T follicular helper cell (primary cell): Measurements from ENCODE around the gene FAR1.
A peak's percentile ranks its signal among the peaks of the same experiment; 100 is the strongest.
"Not testable (repeated sequence)": the region's sequence is repeated elsewhere in the genome, so short reads cannot be mapped to it uniquely, and the experiment has no call there.

ENCODE experiments used
- DNase-seq: peaks from one replicate; pipeline ENCODE4 v3.0.0-alpha.2; 2020; ENCODE audit warnings: low read depth
- total RNA-seq, 2 experiments: gene quantifications; one replicate each; lab custom pipeline; 2026; lab: John Stamatoyannopoulos, UW

The FAR1 gene
- total RNA-seq: 66.3 to 79.4 reads per million in 2 experiments

DNA sequence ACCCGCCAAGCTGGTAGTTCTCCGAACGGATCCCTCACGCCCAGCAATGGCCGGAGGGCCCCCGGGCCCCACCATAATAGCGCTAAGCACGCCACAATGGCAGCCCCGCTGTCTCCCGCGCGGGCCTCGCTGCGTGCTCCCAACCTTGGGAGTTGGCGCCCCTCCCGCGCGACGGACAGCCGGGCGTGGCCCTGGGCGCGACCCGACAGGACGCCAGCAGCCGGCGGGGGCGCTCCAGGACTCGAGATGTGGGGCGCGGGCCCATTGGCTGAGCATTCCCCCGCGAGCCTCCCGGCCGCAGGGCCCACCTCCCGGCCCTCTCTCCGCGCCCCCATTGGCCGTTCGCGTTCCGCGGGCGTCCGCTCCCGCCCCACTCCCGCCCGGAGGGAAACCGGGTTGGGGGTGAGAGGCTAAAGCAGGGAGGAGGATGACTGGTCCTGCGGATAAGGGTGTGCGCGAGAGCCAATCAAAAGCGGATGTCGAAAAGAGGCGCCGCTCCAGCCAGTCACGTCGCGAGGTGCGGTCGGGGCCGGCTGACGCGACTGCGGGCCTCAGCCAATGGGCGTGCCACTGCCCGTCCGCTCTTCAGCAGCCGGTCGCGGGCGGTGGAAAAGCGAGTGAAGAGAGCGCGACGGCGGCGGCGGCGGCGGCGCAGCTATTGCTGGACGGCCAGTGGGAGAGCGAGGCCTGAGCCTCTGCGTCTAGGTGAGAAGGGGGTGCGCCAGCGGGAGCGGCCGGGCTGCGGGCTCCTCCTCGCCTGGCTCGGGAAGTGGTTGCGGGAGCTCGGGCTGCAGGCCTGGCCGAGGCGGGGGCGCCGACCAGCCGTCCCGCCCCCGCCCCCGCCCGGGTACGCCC lies at the start of gene FAR1:
TSS of gene FAR1 (plus strand) at position 567 of the 855 bp plus-strand sequence. CDS start 26,098 bp downstream, outside the sequence.
- DNase-seq: peak; percentile 90

DNA sequence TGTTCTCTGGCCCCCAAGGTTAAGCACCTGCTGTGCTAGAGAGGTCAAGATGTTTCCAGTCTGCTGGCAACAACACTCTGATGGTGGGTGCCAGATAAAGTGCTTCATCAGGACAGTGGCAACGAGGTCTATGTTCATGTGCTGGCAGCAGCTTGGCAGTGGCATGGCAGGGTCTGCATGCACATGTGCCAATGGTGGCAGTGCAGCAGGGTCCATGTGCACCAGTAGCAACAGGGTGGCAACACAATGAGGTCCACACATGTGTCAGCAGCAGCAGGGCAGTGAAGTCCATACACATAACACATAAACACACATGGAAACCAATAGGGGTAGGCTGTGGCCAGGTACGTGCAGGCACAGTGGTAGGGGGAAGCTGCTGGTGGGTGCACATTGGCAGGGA lies 48.4 kb upstream of the FAR1 start:
- DNase-seq: no peak

DNA sequence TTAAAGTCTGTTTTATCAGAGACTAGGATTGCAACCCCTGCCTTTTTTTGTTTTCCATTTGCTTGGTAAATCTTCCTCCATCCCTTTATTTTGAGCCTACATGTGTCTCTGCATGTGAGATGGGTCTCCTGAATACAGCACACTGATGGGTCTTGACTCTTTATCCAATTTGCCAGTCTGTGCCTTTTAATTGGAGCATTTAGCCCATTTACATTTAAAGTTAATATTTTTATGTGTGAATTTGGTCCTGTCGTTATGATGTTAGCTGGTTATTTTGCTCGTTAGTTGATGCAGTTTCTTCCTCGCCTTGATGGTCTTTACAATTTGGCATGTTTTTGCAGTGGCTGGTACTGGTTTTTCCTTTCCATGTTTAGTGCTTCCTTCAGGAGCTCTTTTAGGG lies 41.6 kb upstream of the FAR1 start:
- not testable (repeated sequence) for DNase-seq

GRCh38 chr11:13628634-13629033 lies 39.8 kb upstream of the FAR1 start:
- DNase-seq: not testable (repeated sequence)

GRCh38 chr11:13629779-13630178 lies 38.7 kb upstream of the FAR1 start:
- no peak for DNase-seq

DNA sequence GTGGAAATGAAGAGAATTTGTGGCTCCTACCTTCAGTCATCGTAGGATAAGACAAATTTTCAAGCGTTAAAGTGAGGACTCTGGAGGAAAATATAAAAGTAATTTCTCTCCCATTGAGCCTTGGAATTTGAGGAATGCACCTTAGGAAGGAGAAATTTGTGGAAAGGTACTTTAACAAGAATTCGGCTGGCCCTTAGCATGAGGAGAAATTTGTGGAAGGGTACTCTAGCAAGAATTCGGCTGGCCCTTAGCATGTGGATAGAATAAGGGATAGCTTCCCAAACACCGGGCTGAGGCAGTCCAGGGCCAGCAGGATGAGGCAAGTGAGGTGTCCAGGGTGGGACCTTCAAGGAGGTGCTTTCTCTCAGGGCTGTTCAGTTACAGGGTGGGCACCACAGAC lies 33.2 kb upstream of the FAR1 start:
- no peak for DNase-seq

- DNase-seq: no peak
Observed at GRCh38 chr11:13635804-13636203, 32.7 kb upstream of the FAR1 start.

- no peak for DNase-seq
Observed at GRCh38 chr11:13637125-13638069, 31.1 kb upstream of the FAR1 start.

GRCh38 chr11:13638422-13638821 lies 30.0 kb upstream of the FAR1 start:
- no peak for DNase-seq

DNA sequence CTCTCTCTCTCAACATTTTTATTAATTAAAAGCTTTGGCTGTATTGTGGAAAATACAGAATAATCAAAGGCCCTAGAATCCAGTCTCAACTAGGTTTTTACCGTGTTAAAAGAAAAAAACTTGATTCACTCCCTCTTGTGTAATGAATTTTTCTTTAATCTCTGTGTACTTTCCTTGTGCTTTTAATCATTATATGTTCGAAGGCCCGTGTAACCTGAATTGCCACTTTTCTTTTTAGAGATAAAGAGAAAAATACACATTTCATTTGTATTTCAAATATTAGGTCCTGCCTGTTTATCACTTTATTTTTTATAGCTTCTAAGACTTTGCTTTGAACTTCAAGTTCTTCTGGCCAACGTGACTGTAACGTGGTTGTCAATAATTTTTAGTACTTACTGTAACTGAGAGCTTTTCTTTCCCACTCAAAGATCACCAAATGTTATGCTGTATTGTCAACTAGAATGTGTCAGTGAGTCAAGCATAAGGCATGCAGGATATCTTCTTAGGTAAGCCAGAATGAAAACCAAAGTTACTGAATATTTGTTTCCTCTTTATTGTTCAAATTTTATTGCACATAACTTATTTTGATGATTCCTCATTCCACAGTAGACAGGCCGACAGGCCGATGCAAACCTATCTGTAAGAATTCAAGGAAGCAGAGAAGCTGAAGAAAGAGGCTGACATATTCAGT lies 23.3 kb upstream of the FAR1 start:
- DNase-seq: no peak

DNA sequence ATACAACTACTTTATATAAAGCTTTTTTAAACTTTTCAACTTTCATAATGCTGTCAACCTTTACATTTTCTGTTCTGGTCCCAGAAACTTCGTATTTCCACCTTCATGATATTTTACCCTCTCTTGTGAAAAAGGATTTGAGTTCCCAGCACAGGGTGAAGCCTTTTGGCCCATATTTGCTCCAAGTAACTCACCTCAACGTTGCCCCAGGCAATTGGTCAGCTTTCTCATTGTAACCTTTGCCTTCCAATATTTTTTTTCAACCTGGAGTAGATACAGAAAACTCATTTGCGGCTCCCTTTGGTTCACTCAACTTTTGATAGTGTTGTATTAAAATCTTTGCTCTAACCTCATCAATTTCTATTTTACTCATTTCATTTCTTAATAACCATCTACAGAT lies 21.1 kb upstream of the FAR1 start:
- no peak for DNase-seq

- DNase-seq: no peak
Observed at GRCh38 chr11:13649619-13650018, 18.8 kb upstream of the FAR1 start.

- not testable (repeated sequence) for DNase-seq
Observed at GRCh38 chr11:13651515-13651914, 17.0 kb upstream of the FAR1 start.

DNA sequence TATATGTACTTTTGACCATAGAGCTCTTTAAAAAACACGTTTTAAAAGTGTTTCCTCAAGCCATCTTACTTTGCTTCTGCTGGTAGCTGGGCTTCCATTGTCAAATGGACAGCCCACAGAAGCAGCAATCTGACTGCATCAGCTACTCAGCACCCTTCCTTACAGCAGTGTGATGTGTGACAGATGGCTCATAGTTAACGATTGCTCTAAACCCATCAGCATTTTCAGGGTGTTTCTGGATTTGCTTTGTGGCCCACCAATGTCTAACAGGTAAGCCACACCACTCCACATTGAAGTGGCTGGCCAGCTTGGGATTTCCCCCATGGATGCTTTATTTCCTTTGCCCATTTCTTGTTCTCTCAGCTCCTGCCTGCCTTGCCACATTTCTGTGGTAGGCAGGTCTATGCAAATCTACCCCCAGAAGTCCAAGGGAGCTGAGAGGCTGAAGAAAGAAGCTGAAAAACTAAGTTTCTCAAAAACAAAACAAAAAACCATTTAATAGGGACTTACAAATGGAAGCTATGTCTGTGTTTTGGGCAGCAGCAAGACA lies 7.3 kb upstream of the FAR1 start:
- DNase-seq: no peak

GRCh38 chr11:13663631-13664071 lies 4.8 kb upstream of the FAR1 start:
- no peak for DNase-seq

DNA sequence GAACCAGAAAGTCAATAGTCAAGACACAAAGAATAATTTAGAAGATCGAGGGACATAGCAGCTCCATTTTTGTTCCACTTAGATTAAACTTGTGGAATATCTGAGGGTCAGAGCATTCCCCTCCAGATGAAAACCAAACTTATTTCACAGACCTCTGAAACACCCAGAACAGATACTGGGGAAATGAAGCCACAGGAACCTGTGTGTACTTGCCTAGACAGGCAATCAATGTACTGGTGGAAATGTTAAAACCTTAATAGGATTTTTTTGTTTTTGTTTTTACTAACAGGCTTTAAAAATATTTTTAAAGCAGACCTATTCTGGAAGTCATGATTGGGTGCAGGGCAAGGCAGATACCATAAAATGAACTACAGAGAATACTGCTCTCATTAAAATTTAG lies 4.1 kb upstream of the FAR1 start:
- DNase-seq: no peak

DNA sequence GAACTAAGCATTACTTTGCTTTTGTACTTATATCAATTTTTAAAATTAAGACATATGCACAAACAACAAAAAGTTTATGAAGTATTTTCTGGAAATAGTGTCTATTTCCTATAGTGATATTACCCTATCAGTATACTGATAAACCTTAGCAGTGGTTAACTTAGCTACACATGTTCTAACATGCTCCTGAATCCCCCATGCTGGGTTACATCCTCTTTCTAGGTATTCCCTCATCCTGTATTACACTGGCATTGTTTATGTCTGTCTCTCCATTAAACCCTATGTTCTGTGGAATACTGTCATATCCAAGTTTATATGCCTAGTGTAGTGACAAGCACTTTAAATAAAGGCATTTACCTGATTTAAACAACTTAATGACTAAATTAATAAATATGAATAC lies 1.8 kb upstream of the FAR1 start:
- DNase-seq: no peak

GRCh38 chr11:13667245-13667644 lies 1.2 kb upstream of the FAR1 start:
- DNase-seq: no peak

GRCh38 chr11:13667795-13668101 lies 720 bp upstream of the FAR1 start:
- DNase-seq: no peak

DNA sequence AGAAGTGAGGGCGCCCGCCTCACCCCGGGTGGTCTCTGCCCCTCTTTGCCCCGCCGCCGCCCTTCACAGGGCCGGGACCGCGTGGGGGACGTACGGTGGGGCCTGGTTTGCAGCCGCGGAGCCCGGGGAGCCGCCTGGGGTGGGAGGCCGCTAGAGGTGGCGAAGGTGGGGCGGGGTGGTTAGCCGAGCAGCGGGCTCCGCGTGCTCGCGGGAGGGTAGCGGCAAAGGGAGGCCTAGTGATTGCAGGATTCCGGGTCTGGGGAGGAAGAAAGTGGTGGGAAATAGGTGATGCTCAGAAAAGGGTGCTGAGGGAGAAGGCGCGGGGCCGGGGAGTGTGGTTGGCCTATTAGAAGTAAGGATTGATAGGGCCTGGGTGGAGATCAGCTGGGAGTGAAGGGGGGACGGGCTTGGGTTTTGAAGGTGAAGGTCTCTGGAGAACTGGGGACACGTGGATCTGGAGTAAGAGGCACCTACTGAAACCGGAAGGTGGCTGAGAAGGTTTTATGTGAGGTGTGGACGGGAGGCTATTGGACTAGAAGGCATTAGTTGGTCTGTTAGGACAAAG lies 571 bp downstream of the FAR1 start:
- DNase-seq: peak; percentile 26
